IMR-90 (cell line): Measurements from ENCODE around the gene NEK6. TPM values are rescaled to one million over a fixed set of nuclear protein-coding genes. Genes with fewer than 3 reads are reported as not detected.

Source experiments
- ATAC-seq: fragments of 200-7000 bp; cut with Tn5 transposase; 2 replicates; pipeline ENCODE4 v1.9.1; 2020; ENCODE audit warnings: low read depth, mild to moderate bottlenecking, moderate library complexity
- BruUV-seq: library from RNA; stranded (reverse); fragments of 400-500 nt; replicated peaks from 2 replicates; lab custom pipeline; 2021; lab: Mats Ljungman, UMichigan
- CTCF ChIA-PET: fragments of 300-600 bp; formaldehyde crosslinking; extraction: SDS; loops from one replicate; lab custom pipeline; 2021; ENCODE audit warnings: antibody characterized with exemption; lab: Yijun Ruan, JAX
- POLR2A ChIA-PET: fragments of 300-600 bp; sonication (Branson Sonifier 250); formaldehyde crosslinking; loops from one replicate; lab custom pipeline; 2022; ENCODE audit warnings: antibody characterized with exemption; ENCODE audit not compliant: unreplicated experiment; lab: Charles Lee
- DNase-seq: peaks from one replicate; pipeline ENCODE4 v3.0.0; 2013
- H2AFZ ChIP-seq: replicated peaks from 2 replicates; pipeline ENCODE3; 2013; ENCODE audit warnings: low read length, mild to moderate bottlenecking; ENCODE audit not compliant: poor library complexity
- H2AK5ac ChIP-seq: 2 replicates; pipeline ENCODE4 v1.6.1; 2013; ENCODE audit warnings: low read depth, low read length, inconsistent platforms
- H2AK9ac ChIP-seq: replicated peaks from 2 replicates; pipeline ENCODE3; 2013; ENCODE audit warnings: mild to moderate bottlenecking, low read depth, low read length, moderate library complexity; ENCODE audit not compliant: poor library complexity
- H2BK120ac ChIP-seq: 2 replicates; pipeline ENCODE4 v1.6.1; 2013; ENCODE audit warnings: low read depth, low read length, inconsistent platforms
- H2BK15ac ChIP-seq: 3 replicates; pipeline ENCODE4 v1.6.1; 2013; ENCODE audit warnings: low read depth, low read length, inconsistent platforms
- H2BK20ac ChIP-seq: 2 replicates; pipeline ENCODE4 v1.6.1; 2013; ENCODE audit warnings: low read depth, mild to moderate bottlenecking, inconsistent platforms, low read length, moderate library complexity
- H2BK5ac ChIP-seq: 2 replicates; pipeline ENCODE4 v1.6.1; 2013; ENCODE audit warnings: mild to moderate bottlenecking, low read depth, low read length, inconsistent platforms; ENCODE audit not compliant: poor library complexity, severe bottlenecking
- H3K14ac ChIP-seq: replicated peaks from 2 replicates; pipeline ENCODE4 v1.6.1; 2013; ENCODE audit warnings: low read depth, low read length, inconsistent platforms
- H3K18ac ChIP-seq: 2 replicates; pipeline ENCODE4 v1.6.1; 2013; ENCODE audit warnings: low read depth, low read length, control low read depth
- H3K23ac ChIP-seq: 2 replicates; pipeline ENCODE4 v1.6.1; 2013; ENCODE audit warnings: low read depth, low read length, inconsistent platforms
- H3K27ac ChIP-seq: 2 replicates; pipeline ENCODE4 v1.5.1; 2013; ENCODE audit warnings: mild to moderate bottlenecking, control low read depth, low read length; ENCODE audit not compliant: insufficient read depth
- H3K27me3 ChIP-seq: 2 replicates; pipeline ENCODE4 v1.6.1; 2013; ENCODE audit warnings: low read length; ENCODE audit not compliant: control insufficient read depth, insufficient read depth
- H3K36me3 ChIP-seq: 2 replicates; pipeline ENCODE4 v1.6.1; 2013; ENCODE audit warnings: low read length, mixed read lengths; ENCODE audit not compliant: control insufficient read depth, insufficient read depth
- H3K4ac ChIP-seq: 2 replicates; pipeline ENCODE4 v1.6.1; 2013; ENCODE audit warnings: low read depth, low read length, inconsistent platforms
- H3K4me1 ChIP-seq: 2 replicates; pipeline ENCODE4 v1.6.1; 2013; ENCODE audit warnings: low read length, mixed read lengths; ENCODE audit not compliant: control insufficient read depth, insufficient read depth
- H3K4me2 ChIP-seq: 2 replicates; pipeline ENCODE4 v1.6.1; 2013; ENCODE audit warnings: low read depth, mild to moderate bottlenecking, control low read depth, low read length, moderate library complexity
- H3K4me3 ChIP-seq: 2 replicates; pipeline ENCODE4 v1.5.1; 2013; ENCODE audit warnings: low read depth, mild to moderate bottlenecking, control low read depth, low read length, moderate library complexity; ENCODE audit not compliant: insufficient read depth
- H3K56ac ChIP-seq: 2 replicates; pipeline ENCODE4 v1.6.1; 2013; ENCODE audit warnings: low read length, inconsistent platforms; ENCODE audit not compliant: insufficient read depth; ENCODE audit errors: extremely low read depth
- H3K79me1 ChIP-seq, 2 experiments: 2 replicates each; pipeline ENCODE4 v1.6.1; 2013; ENCODE audit warnings: low read length in 2 of 2, inconsistent platforms in 1 of 2, low read depth in 1 of 2
- H3K9ac ChIP-seq: 2 replicates; pipeline ENCODE4 v1.6.1; 2013; ENCODE audit warnings: low read depth, low read length, control low read depth
- H3K9me1 ChIP-seq: 2 replicates; pipeline ENCODE4 v1.6.1; 2013; ENCODE audit warnings: low read length, inconsistent platforms; ENCODE audit not compliant: insufficient read depth
- H3K9me3 ChIP-seq: 2 replicates; pipeline ENCODE4 v1.6.1; 2013; ENCODE audit warnings: low read length; ENCODE audit not compliant: control insufficient read depth, insufficient read depth
- H4K20me1 ChIP-seq: 2 replicates; pipeline ENCODE4 v1.6.1; 2013; ENCODE audit warnings: low read length, inconsistent platforms; ENCODE audit not compliant: insufficient read depth
- H4K5ac ChIP-seq: 2 replicates; pipeline ENCODE4 v1.6.1; 2013; ENCODE audit warnings: mild to moderate bottlenecking, low read depth, low read length, control low read depth
- H4K8ac ChIP-seq, 2 experiments: 2 replicates each; pipeline ENCODE4 v1.6.1; 2013; ENCODE audit warnings: low read depth in 2 of 2, low read length in 2 of 2, control low read depth in 1 of 2, inconsistent platforms in 1 of 2
- H4K91ac ChIP-seq: 2 replicates; pipeline ENCODE4 v1.6.1; 2013; ENCODE audit warnings: low read depth, low read length, inconsistent platforms; ENCODE audit not compliant: insufficient read depth
- ELK1 ChIP-seq: fragments of 150-350 bp; IDR thresholded peaks from 2 replicates; pipeline ENCODE4 v1.6.1; 2016; ENCODE audit warnings: low read depth, mild to moderate bottlenecking, low read length, moderate library complexity, borderline replicate concordance
- FOS ChIP-seq: fragments of 150-350 bp; IDR thresholded peaks from 2 replicates; pipeline ENCODE4 v1.6.1; 2016; ENCODE audit warnings: low read depth, low read length
- MAZ ChIP-seq: IDR thresholded peaks from 2 replicates; pipeline ENCODE4 v1.6.1; 2012; ENCODE audit warnings: low read depth, mild to moderate bottlenecking, low read length, improper control_type of control experiment, moderate library complexity, borderline replicate concordance
- SMC3 ChIP-seq: fragments of 150-350 bp; IDR thresholded peaks from 2 replicates; pipeline ENCODE4 v1.6.1; 2016; ENCODE audit warnings: low read depth, mild to moderate bottlenecking, antibody characterized with exemption, low read length, moderate library complexity
- USF2 ChIP-seq: fragments of 150-350 bp; IDR thresholded peaks from 2 replicates; pipeline ENCODE4 v1.6.1; 2017; ENCODE audit warnings: mild to moderate bottlenecking, antibody characterized with exemption, low read length, low read depth
- whole genome bisulfite sequencing, 2 experiments: methylation state at CpG; one replicate each; pipeline versions ENCODE4 v1.1.5 to v1.1.7; 2013; ENCODE audit warnings: missing lambda C conversion rate in 2 of 2; ENCODE audit not compliant: insufficient read length in 1 of 2; ENCODE audit errors: extremely low coverage in 2 of 2; 5-methylcytosine and 5-hydroxymethylcytosine counted together
- dilution Hi-C: fragments of 300-500 bp; cut with HindIII; formaldehyde crosslinking; loops from one replicate; pipeline ENCODE4 v1.14.3; 2018; ENCODE audit warnings: low sequenced_read_pairs; ENCODE audit not compliant: unreplicated experiment
- in situ Hi-C: fragments of 300-500 bp; cut with MboI; formaldehyde crosslinking; loops from 3 replicates; pipeline ENCODE4 v1.14.3; 2019; ENCODE audit warnings: low sequenced_read_pairs, inconsistent platforms, mixed read lengths
- intact Hi-C: fragments of 100-400 bp; cut with micrococcal nuclease; formaldehyde crosslinking; loops from 2 replicates; pipeline ENCODE4 v1.10.0; 2022
- polyA plus RNA-seq, 3 experiments: library from polyadenylated mRNA; depleted of rRNA; stranded (reverse); fragments of >200 nt; gene quantifications; 2 replicates each; pipeline ENCODE4 v1.2.3, GENCODE V29; 2012; ENCODE audit warnings: low replicate concordance in 1 of 3
- total RNA-seq: library from RNA; depleted of rRNA; stranded (reverse); fragments of >200 nt; gene quantifications from 2 replicates; pipeline ENCODE4 v1.2.3, GENCODE V29; 2012

NEK6 gene
- total and polyA plus RNA-seq, 2 of the 4 experiments (the other 2 are of a cell fraction) = 79.9 to 112 TPM

DNA sequence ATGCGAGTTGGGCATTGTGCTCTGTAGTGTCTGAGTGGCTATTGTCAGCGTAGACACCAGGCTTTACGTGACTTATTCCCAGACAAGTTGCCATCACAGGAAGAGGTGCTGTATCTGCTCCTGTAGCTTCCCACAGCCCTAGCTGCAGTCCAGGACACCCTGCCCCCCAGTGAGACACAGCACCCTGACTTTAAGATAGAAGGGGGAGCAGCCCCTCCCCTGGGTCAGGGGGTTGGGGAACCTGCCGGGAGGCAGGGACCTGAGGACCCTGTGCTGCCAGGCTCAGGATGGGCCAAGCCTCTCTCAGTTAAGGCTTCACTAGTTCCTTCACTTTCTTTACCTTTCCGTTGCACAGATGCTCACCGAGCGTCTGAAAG, 75.4 kb downstream of the NEK6 start:
- Histone ChIP-seq H3K56ac (no peak overlapping the region), H3K4me3 (no peak overlapping the region), H3K23ac (no peak overlapping the region), H3K27me3 (no peaks in the 10 kb centered on the region), H2BK5ac (no peak overlapping the region), H3K4me2 (no peak overlapping the region), H2BK120ac (no peak overlapping the region), H4K8ac (no peak overlapping the region), H3K9me1 (peaks cover 3% of the 10 kb centered on the region; the same call in 1 of the 2 replicates), H3K18ac (no peak overlapping the region), H3K9me3 (no peaks in the 10 kb centered on the region), H3K36me3 (peaks cover 83% of the 10 kb centered on the region), H4K91ac (no peak overlapping the region), H3K4me1 (no peaks in the 10 kb centered on the region), H2BK15ac (no peak overlapping the region), H3K27ac (no peak overlapping the region), H2AK5ac (no peak overlapping the region), H2BK20ac (no peak overlapping the region), H3K79me1 (peaks cover 13 to 58% of the 10 kb centered on the region in 2 experiments), H4K5ac (no peak overlapping the region), H2AK9ac (no peak overlapping the region), H3K4ac (no peak overlapping the region), H4K20me1 (peaks cover 9% of the 10 kb centered on the region; the same call in 1 of the 2 replicates), H2AFZ (no peak overlapping the region), H3K9ac (no peak overlapping the region), H3K14ac (no peak overlapping the region)
- ChIA-PET CTCF (no interaction called here), POLR2A (no interaction called here)
- intact Hi-C loops = no loop called here
- WGBS, 2 experiments = 100% methylated on average over 1 of the region's 7 CpGs; no CpG with 5 or more reads in 1 of the 2 experiments
- DNase-seq = no peak
- in situ Hi-C loops = no loop called here
- no TSS peak for BruUV-seq
- ATAC-seq = no peak
- TF ChIP-seq USF2 (no peak), ELK1 (no peak), SMC3 (no peak), FOS (no peak), MAZ (no peak)
- dilution Hi-C loops = no loop called here
